NCI-H187 treated with DMSO at 0.1 percent for 48 hours (cell line): ENCODE data around the gene OR2T6.
"Not testable (repeated sequence)": the region's sequence is repeated elsewhere in the genome, so short reads cannot be mapped to it uniquely, and the experiment has no call there.

Experiments
- DNase-seq: peaks from one replicate; lab custom pipeline; 2025; lab: John Stamatoyannopoulos, UW

Gene OR2T6

GRCh38 chr1:248433811-248434415, 58.4 kb downstream of the OR2T6 start:
- not testable (repeated sequence) for DNase-seq

- not testable (repeated sequence) for DNase-seq
Observed at GRCh38 chr1:248434913-248435312, 59.4 kb downstream of the OR2T6 start.

GRCh38 chr1:248436303-248436702, 60.8 kb downstream of the OR2T6 start:
- DNase-seq = not testable (repeated sequence)

DNA sequence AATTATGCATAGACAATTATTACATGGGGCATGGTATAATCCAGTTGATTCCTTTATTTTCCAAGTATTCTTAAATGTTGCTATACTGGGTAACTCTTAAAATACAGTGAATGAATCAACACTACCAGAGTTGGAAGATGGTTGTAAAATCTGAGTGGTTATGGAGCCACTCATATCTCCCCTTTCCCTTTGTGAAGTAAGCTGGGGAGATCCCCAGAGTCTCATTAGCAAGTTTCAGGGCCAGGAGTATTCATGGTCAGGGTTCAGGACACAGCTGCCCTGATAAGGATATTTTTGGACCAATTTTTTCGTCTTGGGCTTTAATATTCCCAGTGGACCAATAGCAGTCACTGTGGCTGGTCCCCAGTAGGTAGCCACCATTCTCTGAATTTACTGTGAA, 63.1 kb downstream of the OR2T6 start:
- DNase-seq = not testable (repeated sequence)

DNA sequence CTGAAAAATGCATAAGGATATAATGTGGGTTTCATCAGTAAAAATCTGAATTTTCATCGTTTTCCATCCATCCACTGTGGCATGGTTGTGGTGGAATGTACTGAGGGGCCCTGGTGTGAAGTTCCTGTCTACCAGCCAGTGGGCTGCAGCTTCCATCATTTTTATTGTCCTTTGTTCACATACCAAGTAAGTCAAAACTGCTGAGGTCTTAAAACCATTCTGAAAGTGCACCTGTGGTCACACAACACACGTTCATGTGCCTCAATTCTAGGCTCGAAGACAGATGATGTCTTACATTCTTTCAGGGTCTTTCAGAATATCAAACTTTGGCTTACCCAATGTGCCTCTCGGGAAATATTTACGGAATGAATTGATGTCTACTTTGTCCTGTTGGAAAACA, 63.7 kb downstream of the OR2T6 start:
- not testable (repeated sequence) for DNase-seq
